HEK293 (cell line): ENCODE data around the gene DYNLT3.

ENCODE experiments used
- TF ChIP-seq, protein P1 (sequence below): fragments of 450-650 bp; formaldehyde crosslinking; IDR thresholded peaks from 2 replicates; pipeline ENCODE4 v1.5.1; 2016; ENCODE audit warnings: missing biosample characterization, missing genetic modification characterization
- TF ChIP-seq, protein P2 (sequence below): fragments of 450-650 bp; formaldehyde crosslinking; IDR thresholded peaks from 2 replicates; pipeline ENCODE4 v1.5.1; 2016; ENCODE audit warnings: missing biosample characterization, missing genetic modification characterization

DNA sequence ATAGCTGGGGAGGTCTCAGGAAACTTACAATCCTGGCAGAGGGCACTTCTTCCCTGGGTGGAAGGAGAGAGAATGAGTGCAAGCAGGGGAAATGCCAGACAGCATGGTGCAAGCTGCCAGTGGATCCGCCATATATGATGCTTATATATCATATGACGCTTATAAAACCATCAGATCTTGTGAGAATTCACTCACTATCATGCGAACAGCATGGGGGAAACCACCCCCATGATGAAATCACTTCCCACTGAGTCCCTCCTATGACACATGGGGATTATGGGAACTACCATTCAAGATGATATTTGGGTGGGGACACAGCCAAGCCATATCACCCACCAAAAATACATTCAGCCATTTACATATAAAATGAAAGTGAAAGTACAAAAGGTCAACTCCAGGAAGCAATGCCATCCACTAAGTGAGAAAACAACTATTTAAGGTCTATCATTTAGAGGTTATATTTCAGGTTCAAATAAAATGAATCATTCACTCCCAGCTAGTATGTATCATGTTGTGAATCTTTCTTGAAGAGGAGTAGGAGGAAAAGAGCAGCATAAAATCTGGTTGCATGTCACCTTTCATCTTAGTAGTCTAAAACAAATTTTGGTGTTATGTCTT is 20.3 kb upstream of the DYNLT3 start:
- TF ChIP-seq, protein P1, sequence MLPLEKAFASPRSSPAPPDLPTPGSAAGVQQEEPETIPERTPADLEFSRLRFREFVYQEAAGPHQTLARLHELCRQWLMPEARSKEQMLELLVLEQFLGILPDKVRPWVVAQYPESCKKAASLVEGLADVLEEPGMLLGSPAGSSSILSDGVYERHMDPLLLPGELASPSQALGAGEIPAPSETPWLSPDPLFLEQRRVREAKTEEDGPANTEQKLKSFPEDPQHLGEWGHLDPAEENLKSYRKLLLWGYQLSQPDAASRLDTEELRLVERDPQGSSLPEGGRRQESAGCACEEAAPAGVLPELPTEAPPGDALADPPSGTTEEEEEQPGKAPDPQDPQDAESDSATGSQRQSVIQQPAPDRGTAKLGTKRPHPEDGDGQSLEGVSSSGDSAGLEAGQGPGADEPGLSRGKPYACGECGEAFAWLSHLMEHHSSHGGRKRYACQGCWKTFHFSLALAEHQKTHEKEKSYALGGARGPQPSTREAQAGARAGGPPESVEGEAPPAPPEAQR: no peak
- TF ChIP-seq, protein P2, sequence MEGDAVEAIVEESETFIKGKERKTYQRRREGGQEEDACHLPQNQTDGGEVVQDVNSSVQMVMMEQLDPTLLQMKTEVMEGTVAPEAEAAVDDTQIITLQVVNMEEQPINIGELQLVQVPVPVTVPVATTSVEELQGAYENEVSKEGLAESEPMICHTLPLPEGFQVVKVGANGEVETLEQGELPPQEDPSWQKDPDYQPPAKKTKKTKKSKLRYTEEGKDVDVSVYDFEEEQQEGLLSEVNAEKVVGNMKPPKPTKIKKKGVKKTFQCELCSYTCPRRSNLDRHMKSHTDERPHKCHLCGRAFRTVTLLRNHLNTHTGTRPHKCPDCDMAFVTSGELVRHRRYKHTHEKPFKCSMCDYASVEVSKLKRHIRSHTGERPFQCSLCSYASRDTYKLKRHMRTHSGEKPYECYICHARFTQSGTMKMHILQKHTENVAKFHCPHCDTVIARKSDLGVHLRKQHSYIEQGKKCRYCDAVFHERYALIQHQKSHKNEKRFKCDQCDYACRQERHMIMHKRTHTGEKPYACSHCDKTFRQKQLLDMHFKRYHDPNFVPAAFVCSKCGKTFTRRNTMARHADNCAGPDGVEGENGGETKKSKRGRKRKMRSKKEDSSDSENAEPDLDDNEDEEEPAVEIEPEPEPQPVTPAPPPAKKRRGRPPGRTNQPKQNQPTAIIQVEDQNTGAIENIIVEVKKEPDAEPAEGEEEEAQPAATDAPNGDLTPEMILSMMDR: no peak
